K562 (cell line): ENCODE data around the gene FYB1. TPM values are rescaled to one million over a fixed set of nuclear protein-coding genes. Genes with fewer than 3 reads are reported as not detected.

Experiments
- REST ChIP-seq, 2 experiments: fragments of 450-650 bp; formaldehyde crosslinking in 1 of 2; IDR thresholded peaks; 2 replicates each; pipeline versions ENCODE4 v1.4.0 to v1.6.1; 2014 to 2020; ENCODE audit warnings: mild to moderate bottlenecking in 2 of 2, borderline replicate concordance in 1 of 2, low read depth in 1 of 2
- ZNF197 ChIP-seq: fragments of 200-800 bp; sonication (Bioruptor generic); IDR thresholded peaks from 2 replicates; pipeline ENCODE4 v1.6.1; 2016; ENCODE audit warnings: low read depth, missing genetic modification characterization, missing compliant biosample characterization
- ZNF282 ChIP-seq: sonication (generic); formaldehyde crosslinking; IDR thresholded peaks from 2 replicates; pipeline ENCODE4 v1.8.1; 2023; ENCODE audit warnings: missing genetic modification reagents
- polyA plus RNA-seq, 8 experiments: library from polyadenylated mRNA; depleted of rRNA in 4 of 8; stranded (reverse) in 5 of 8; unstranded in 3 of 8; fragments of >200 nt; fragmentation: Nextera tagmentation in 2 of 8; fragmentation: Illumina TruSeq in 1 of 8; extraction: Ambion mirVana in 2 of 8; extraction: Trizol in 1 of 8; gene quantifications; 2 replicates each; pipeline versions ENCODE4 v1.2.1 to v1.2.3, GENCODE V29; 2011 to 2014; ENCODE audit warnings: inconsistent platforms in 1 of 8, missing spikeins in 1 of 8
- total RNA-seq, 7 experiments: library from RNA; depleted of rRNA in 6 of 7; stranded (reverse); fragments of >200 nt in 6 of 7; fragmentation: Illumina TruSeq in 2 of 7; extraction: Trizol in 2 of 7; gene quantifications; 2 replicates each; pipeline versions ENCODE4 v1.2.1 to v1.2.3, GENCODE V29; 2011 to 2021; ENCODE audit warnings: low replicate concordance in 1 of 7

Gene FYB1
- total and polyA plus RNA-seq, 9 of the 15 experiments (the other 6 are each of a cell fraction or from before 2014, with no cell fraction given): 4.7 to 31.5 (median 9.7) TPM

GRCh38 chr5:39068099-39068498, 151.3 kb downstream of the FYB1 start (continued):
- TF ChIP-seq REST (IDR thresholded peaks at IDR 0.05; ENCODE audit: borderline replicate concordance) (no peak), REST (CRISPR knock-in tag; IDR thresholded peaks at IDR 0.05; ENCODE audit: low read depth) (no peak), ZNF197 (no peak), ZNF282 (CRISPR knock-in tag) (no peak)
